Endothelial cell of umbilical vein (primary cell): ENCODE data around the gene SYTL3. TPM values are rescaled to one million over a fixed set of nuclear protein-coding genes. Genes with fewer than 3 reads are reported as not detected.

Experiments
- BruUV-seq: library from RNA; stranded (reverse); fragments of 400-500 nt; replicated peaks from 2 replicates; lab custom pipeline; 2021; lab: Mats Ljungman, UMichigan
- CTCF ChIA-PET: fragments of 300-600, 350-600 bp; sonication (Branson Sonifier 250); formaldehyde crosslinking; loops from one replicate; lab custom pipeline; 2021; ENCODE audit warnings: antibody characterized with exemption, inconsistent platforms; lab: Charles Lee
- POLR2A ChIA-PET: fragments of 300-600, 350-600 bp; sonication (Branson Sonifier 250); formaldehyde crosslinking; loops from one replicate; lab custom pipeline; 2021; ENCODE audit warnings: antibody characterized with exemption, inconsistent platforms; lab: Charles Lee
- DNase-seq: peaks from one replicate; pipeline ENCODE4 v3.0.0-alpha.2; 2011; ENCODE audit warnings: low read depth, low spot score
- FAIRE-seq: peaks from 2 replicates; lab custom pipeline; 2011; peaks lifted over from hg19 to GRCh38; lab: Jason Lieb, UNC
- H2AFZ ChIP-seq: 2 replicates; pipeline ENCODE4 v1.6.0; 2012; ENCODE audit warnings: low read depth, low read length, control low read depth, inconsistent platforms
- H3K27ac ChIP-seq: 2 replicates; pipeline ENCODE4 v1.5.1; 2011; ENCODE audit warnings: low read depth, mild to moderate bottlenecking, control low read depth, low read length, moderate library complexity; ENCODE audit not compliant: insufficient read depth
- H3K27me3 ChIP-seq, 2 experiments: 2 replicates each; pipeline versions ENCODE4 v1.6.0 to v1.6.1; 2011; ENCODE audit warnings: low read length in 2 of 2, mixed read lengths in 1 of 2; ENCODE audit not compliant: control insufficient read depth in 2 of 2, insufficient read depth in 2 of 2
- H3K36me3 ChIP-seq, 2 experiments: 2 replicates in 1 of 2; 3 replicates in 1 of 2; pipeline ENCODE4 v1.5.1; 2011; ENCODE audit warnings: low read length in 2 of 2, mild to moderate bottlenecking in 1 of 2, moderate library complexity in 1 of 2; ENCODE audit not compliant: control insufficient read depth in 2 of 2, insufficient read depth in 2 of 2; ENCODE audit errors: extremely low read depth in 1 of 2
- H3K4me1 ChIP-seq: 3 replicates; pipeline ENCODE4 v1.5.1; 2011; ENCODE audit warnings: mild to moderate bottlenecking, low read length; ENCODE audit not compliant: control insufficient read depth, insufficient read depth; ENCODE audit errors: extremely low read depth
- H3K4me2 ChIP-seq: 2 replicates; pipeline ENCODE4 v1.6.1; 2011; ENCODE audit warnings: low read length, control low read depth, mixed read lengths; ENCODE audit not compliant: insufficient read depth
- H3K4me3 ChIP-seq, 3 experiments: fragments of 200-600 bp in 1 of 3; sonication (generic), shearing (Covaris generic) in 1 of 3; replicated peaks in 1 of 3; 2 replicates each; pipeline ENCODE4 v1.5.1; 2011 to 2016; ENCODE audit warnings: control low read depth in 3 of 3, low read length in 3 of 3, mild to moderate bottlenecking in 2 of 3, inconsistent platforms in 1 of 3, low read depth in 1 of 3, moderate library complexity in 1 of 3; ENCODE audit not compliant: insufficient read depth in 1 of 3
- H3K79me2 ChIP-seq: 2 replicates; pipeline ENCODE4 v1.6.0; 2012; ENCODE audit warnings: low read length, inconsistent platforms; ENCODE audit not compliant: control insufficient read depth, insufficient read depth
- H3K9ac ChIP-seq: replicated peaks from 2 replicates; pipeline ENCODE3; 2011; ENCODE audit warnings: low read length, control low read depth; ENCODE audit not compliant: insufficient read depth; ENCODE audit errors: extremely low read depth
- H3K9me1 ChIP-seq: replicated peaks from 3 replicates; pipeline ENCODE4 v1.6.0; 2011; ENCODE audit warnings: mild to moderate bottlenecking, low read length; ENCODE audit not compliant: control insufficient read depth, insufficient read depth; ENCODE audit errors: extremely low read depth
- H3K9me3 ChIP-seq: replicated peaks from 2 replicates; pipeline ENCODE4 v1.5.1; 2012; ENCODE audit warnings: low read length, inconsistent platforms; ENCODE audit not compliant: control insufficient read depth, insufficient read depth
- H4K20me1 ChIP-seq: replicated peaks from 2 replicates; pipeline ENCODE3; 2011; ENCODE audit warnings: mild to moderate bottlenecking, low read length; ENCODE audit not compliant: control insufficient read depth, insufficient read depth; ENCODE audit errors: extremely low read depth
- EZH2 ChIP-seq: IDR thresholded peaks from 2 replicates; pipeline ENCODE4 v1.6.1; 2012; ENCODE audit warnings: borderline replicate concordance, low read depth, mild to moderate bottlenecking, moderate library complexity, low read length, inconsistent platforms; ENCODE audit not compliant: severe bottlenecking
- FOS ChIP-seq: IDR thresholded peaks from 2 replicates; pipeline ENCODE4 v1.6.1; 2011; ENCODE audit warnings: mild to moderate bottlenecking, low read length, moderate library complexity, borderline replicate concordance; ENCODE audit not compliant: insufficient read depth
- GATA2 ChIP-seq: IDR thresholded peaks from 2 replicates; pipeline ENCODE4 v1.7.0; 2011; ENCODE audit warnings: low read depth, mild to moderate bottlenecking, moderate library complexity, mixed read lengths, low read length; ENCODE audit not compliant: insufficient read length, insufficient read depth
- JUN ChIP-seq: IDR thresholded peaks from 2 replicates; pipeline ENCODE4 v1.6.1; 2011; ENCODE audit warnings: borderline replicate concordance, low read depth; ENCODE audit not compliant: insufficient read length, insufficient read depth
- MYC ChIP-seq: IDR thresholded peaks from one replicate; pipeline ENCODE4 v1.6.1; 2011; ENCODE audit warnings: mild to moderate bottlenecking, low read depth, low read length
- POLR2A ChIP-seq: IDR thresholded peaks from 2 replicates; pipeline ENCODE4 v1.6.1; 2012; ENCODE audit warnings: low read depth, mild to moderate bottlenecking, control low read depth, low read length
- POLR2AphosphoS5 ChIP-seq: IDR thresholded peaks from 2 replicates; pipeline ENCODE4 v1.6.1; 2012; ENCODE audit warnings: low read depth, mild to moderate bottlenecking, control low read depth, low read length, moderate library complexity; ENCODE audit not compliant: insufficient read depth
- dilution Hi-C: fragments of 300-500 bp; cut with MboI; formaldehyde crosslinking; loops from one replicate; pipeline ENCODE4 v1.15.0; 2019; ENCODE audit warnings: low sequenced_read_pairs; ENCODE audit not compliant: extremely low pct_ligation_motif_present
- intact Hi-C: fragments of 100-400 bp; cut with micrococcal nuclease; formaldehyde crosslinking; loops from one replicate; pipeline ENCODE4 v1.10.0; 2022
- polyA plus RNA-seq, 4 experiments: library from polyadenylated mRNA; depleted of rRNA in 3 of 4; stranded (reverse) in 3 of 4; unstranded in 1 of 4; fragments of >200 nt; gene quantifications; 2 replicates each; pipeline versions ENCODE4 v1.2.1 to v1.2.3, GENCODE V29; 2011 to 2012; ENCODE audit warnings: missing spikeins in 1 of 4
- total RNA-seq: library from RNA; stranded (reverse); gene quantifications from 2 replicates; pipeline ENCODE4 v1.2.3, GENCODE V29; 2021
- TF ChIP-seq, protein P1 (sequence below): IDR thresholded peaks from 2 replicates; pipeline ENCODE4 v1.6.1; 2011; ENCODE audit not compliant: insufficient read depth, insufficient read length
- TF ChIP-seq, protein P2 (sequence below), 2 donors: IDR thresholded peaks; 1 replicate in 1 of 2; 2 replicates in 1 of 2; pipeline ENCODE4 v1.5.1; 2011; ENCODE audit warnings: low read length in 2 of 2, mild to moderate bottlenecking in 2 of 2, moderate library complexity in 2 of 2, control low read depth in 1 of 2, inconsistent platforms in 1 of 2, low read depth in 1 of 2; ENCODE audit not compliant: insufficient read depth in 1 of 2; ENCODE audit errors: extremely low read depth in 1 of 2

The SYTL3 gene
- total and polyA plus RNA-seq, 2 donors (not counting 3 experiments of a cell fraction or from before 2014, with no cell fraction given): 0.59 to 0.77 TPM

DNA sequence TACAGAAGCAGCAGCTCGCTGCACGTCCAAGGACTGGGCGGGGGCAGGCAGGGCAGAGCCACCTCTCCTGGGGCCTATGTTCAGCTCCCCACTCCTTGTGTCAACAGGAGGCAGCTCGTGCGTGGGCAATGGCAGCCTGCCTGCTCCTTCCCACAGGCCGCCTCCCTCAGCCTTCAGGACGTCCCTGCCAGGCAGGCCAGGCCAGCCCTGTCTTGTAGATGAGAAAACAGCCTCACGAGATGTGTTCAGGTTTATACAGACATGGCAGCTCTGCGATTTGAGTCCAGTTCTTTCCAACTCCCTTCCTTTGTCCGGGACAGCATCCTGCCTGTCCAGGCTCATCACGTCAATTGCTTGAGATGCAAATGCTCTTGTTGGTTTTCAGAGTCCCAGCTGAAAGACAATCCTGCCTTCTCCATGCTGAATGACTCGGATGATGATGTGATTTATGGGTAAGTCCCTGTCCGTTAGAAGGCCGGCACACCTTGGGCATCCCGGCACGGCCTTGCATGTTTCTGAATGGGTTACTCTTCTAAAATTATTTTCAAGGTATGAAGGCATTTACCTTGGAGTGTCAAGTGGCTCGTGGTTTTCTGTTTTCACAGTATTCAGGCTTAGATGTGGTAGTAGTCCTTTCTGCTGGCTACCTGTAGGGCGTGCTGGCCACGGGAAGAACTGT, 18.8 kb upstream of the SYTL3 start:
- peak overlapping the region; percentile 54 for H3K4me2 ChIP-seq
- POLR2A ChIA-PET: no interaction called here

More for the DNA sequence above, 18.8 kb upstream of the SYTL3 start:
- intact Hi-C loops: loop anchor here (5.0 kb wide), 1 partner anchor 224 kb away; no protein-coding TSS in a partner anchor
- peaks cover 27% of the 10 kb centered on the region for H3K4me1 ChIP-seq
- H3K9me1 ChIP-seq: no peaks in the 10 kb centered on the region
- peak overlapping the region in 1 of 3 experiments; percentile 16 for H3K4me3 ChIP-seq
- dilution Hi-C loops: no loop called here
- BruUV-seq: no TSS peak
- H3K9ac ChIP-seq: peak overlapping the region; percentile 41
- no peak for TF ChIP-seq MYC
- TF ChIP-seq POLR2AphosphoS5: no peak
- no peak for TF ChIP-seq GATA2
- TF ChIP-seq, protein P1, sequence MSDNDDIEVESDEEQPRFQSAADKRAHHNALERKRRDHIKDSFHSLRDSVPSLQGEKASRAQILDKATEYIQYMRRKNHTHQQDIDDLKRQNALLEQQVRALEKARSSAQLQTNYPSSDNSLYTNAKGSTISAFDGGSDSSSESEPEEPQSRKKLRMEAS: no peak
- TF ChIP-seq JUN: no peak
- TF ChIP-seq, protein P2, sequence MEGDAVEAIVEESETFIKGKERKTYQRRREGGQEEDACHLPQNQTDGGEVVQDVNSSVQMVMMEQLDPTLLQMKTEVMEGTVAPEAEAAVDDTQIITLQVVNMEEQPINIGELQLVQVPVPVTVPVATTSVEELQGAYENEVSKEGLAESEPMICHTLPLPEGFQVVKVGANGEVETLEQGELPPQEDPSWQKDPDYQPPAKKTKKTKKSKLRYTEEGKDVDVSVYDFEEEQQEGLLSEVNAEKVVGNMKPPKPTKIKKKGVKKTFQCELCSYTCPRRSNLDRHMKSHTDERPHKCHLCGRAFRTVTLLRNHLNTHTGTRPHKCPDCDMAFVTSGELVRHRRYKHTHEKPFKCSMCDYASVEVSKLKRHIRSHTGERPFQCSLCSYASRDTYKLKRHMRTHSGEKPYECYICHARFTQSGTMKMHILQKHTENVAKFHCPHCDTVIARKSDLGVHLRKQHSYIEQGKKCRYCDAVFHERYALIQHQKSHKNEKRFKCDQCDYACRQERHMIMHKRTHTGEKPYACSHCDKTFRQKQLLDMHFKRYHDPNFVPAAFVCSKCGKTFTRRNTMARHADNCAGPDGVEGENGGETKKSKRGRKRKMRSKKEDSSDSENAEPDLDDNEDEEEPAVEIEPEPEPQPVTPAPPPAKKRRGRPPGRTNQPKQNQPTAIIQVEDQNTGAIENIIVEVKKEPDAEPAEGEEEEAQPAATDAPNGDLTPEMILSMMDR (IDR thresholded peaks at IDR 0.05; ENCODE audit: extremely low read depth in 1 of 2, insufficient read depth in 1 of 2, low read depth in 1 of 2, low read length in 2 of 2): no peak
- TF ChIP-seq FOS: no peak
- no peak for TF ChIP-seq EZH2
- no peak for TF ChIP-seq POLR2A
- peak; percentile 45 for DNase-seq
- H3K79me2 ChIP-seq: no peaks in the 10 kb centered on the region
- peaks cover 7 to 23% of the 10 kb centered on the region in 2 experiments for H3K36me3 ChIP-seq
- FAIRE-seq: no peak
- CTCF ChIA-PET: interaction anchor here (0.6 to 2.8 kb wide), 7 partner anchors 9 to 417 kb away, joined by 3 to 16 read pairs (median 4); no protein-coding TSS in a partner anchor
- H3K27ac ChIP-seq: peak overlapping the region; percentile 90
- H3K9me3 ChIP-seq: no peaks in the 10 kb centered on the region
- no peaks in the 10 kb centered on the region for H4K20me1 ChIP-seq
- no peaks in the 10 kb centered on the region for H3K27me3 ChIP-seq
- no peak overlapping the region for H2AFZ ChIP-seq
